Activated CD8-positive, alpha-beta T cell treated with anti-CD3 and anti-CD28 coated beads for 36 hours (primary cell): ENCODE measurements around the gene RIPPLY3. TPM values are rescaled to one million over a fixed set of nuclear protein-coding genes. Genes with fewer than 3 reads are reported as not detected.
"Not testable (repeated sequence)": the region's sequence is repeated elsewhere in the genome, so short reads cannot be mapped to it uniquely, and the experiment has no call there.

Experiments used
- ATAC-seq: fragments of 200-7000 bp; cut with Tn5 transposase; one replicate; pipeline ENCODE4 v1.10.0; 2021; ENCODE audit warnings: mild to moderate bottlenecking, moderate library complexity
- CTCF ChIA-PET: fragments of 350-600 bp; sonication (Branson Sonifier 250); formaldehyde crosslinking; loops from one replicate; lab custom pipeline; 2021; ENCODE audit warnings: antibody characterized with exemption; lab: Charles Lee
- POLR2A ChIA-PET: fragments of 350-600 bp; sonication (Branson Sonifier 250); formaldehyde crosslinking; loops from one replicate; lab custom pipeline; 2021; ENCODE audit warnings: antibody characterized with exemption; lab: Charles Lee
- DNase-seq: peaks from one replicate; pipeline ENCODE4 v3.0.0-alpha.2; 2020
- H3K27ac Mint-ChIP-seq: one replicate; pipeline ENCODE4 v1.8.0; 2021; ENCODE audit warnings: mild to moderate bottlenecking, mixed read lengths
- H3K27me3 Mint-ChIP-seq: one replicate; pipeline ENCODE4 v1.8.0; 2021; ENCODE audit warnings: mixed read lengths
- H3K36me3 Mint-ChIP-seq: one replicate; pipeline ENCODE4 v1.8.0; 2021; ENCODE audit warnings: low read depth, mixed read lengths
- H3K4me1 Mint-ChIP-seq: one replicate; pipeline ENCODE4 v1.8.0; 2021; ENCODE audit warnings: low read depth, mixed read lengths
- H3K4me3 Mint-ChIP-seq: one replicate; pipeline ENCODE4 v1.8.0; 2021; ENCODE audit warnings: mild to moderate bottlenecking, moderate library complexity, mixed read lengths
- H3K9me3 Mint-ChIP-seq: one replicate; pipeline ENCODE4 v1.8.0; 2021; ENCODE audit warnings: mixed read lengths
- intact Hi-C: fragments of 100-400 bp; cut with micrococcal nuclease; formaldehyde crosslinking; loops from one replicate; pipeline ENCODE4 v1.10.0; 2022
- total RNA-seq, 2 experiments: library from RNA; stranded (reverse); gene quantifications; one replicate each; pipeline ENCODE4 v1.2.3, GENCODE V29; 2021
- TF ChIP-seq, protein P1 (sequence below): fragments of 200-600 bp; IDR thresholded peaks from one replicate; pipeline ENCODE4 v1.8.0; 2022; ENCODE audit warnings: antibody characterized with exemption, mild to moderate bottlenecking

The RIPPLY3 gene
- total RNA-seq, 2 experiments from 2014 or later, result not detected

DNA sequence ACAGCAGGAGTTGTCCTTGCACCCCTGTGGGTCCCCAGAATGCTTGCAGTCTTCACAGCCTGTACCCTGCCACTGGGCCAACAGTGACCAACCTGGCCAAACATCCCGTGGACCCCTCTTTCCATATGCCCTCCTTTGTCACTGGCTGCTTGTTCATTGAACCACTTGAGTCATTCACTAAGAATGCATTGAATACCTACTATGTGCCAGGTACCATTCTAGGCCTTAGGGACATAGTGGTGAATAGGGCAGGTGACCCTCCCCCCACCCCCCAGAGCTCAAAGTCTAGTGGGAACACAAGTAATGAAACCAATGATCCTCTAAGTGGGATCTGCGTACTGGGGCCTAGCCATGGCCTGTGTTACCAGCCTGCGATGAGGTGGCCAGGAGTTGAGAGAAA lies 38.1 kb downstream of the RIPPLY3 start:
- ATAC-seq, result no peak
- ChIA-PET POLR2A (no interaction called here), CTCF (no interaction called here)
- H3K9me3 Mint-ChIP-seq, result no peaks in the 10 kb centered on the region
- no peak for DNase-seq
- TF ChIP-seq, protein P1, sequence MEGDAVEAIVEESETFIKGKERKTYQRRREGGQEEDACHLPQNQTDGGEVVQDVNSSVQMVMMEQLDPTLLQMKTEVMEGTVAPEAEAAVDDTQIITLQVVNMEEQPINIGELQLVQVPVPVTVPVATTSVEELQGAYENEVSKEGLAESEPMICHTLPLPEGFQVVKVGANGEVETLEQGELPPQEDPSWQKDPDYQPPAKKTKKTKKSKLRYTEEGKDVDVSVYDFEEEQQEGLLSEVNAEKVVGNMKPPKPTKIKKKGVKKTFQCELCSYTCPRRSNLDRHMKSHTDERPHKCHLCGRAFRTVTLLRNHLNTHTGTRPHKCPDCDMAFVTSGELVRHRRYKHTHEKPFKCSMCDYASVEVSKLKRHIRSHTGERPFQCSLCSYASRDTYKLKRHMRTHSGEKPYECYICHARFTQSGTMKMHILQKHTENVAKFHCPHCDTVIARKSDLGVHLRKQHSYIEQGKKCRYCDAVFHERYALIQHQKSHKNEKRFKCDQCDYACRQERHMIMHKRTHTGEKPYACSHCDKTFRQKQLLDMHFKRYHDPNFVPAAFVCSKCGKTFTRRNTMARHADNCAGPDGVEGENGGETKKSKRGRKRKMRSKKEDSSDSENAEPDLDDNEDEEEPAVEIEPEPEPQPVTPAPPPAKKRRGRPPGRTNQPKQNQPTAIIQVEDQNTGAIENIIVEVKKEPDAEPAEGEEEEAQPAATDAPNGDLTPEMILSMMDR, result no peak
- intact Hi-C loops, result no loop called here
- H3K4me3 Mint-ChIP-seq, result no peak overlapping the region
- H3K36me3 Mint-ChIP-seq, result no peaks in the 10 kb centered on the region
- H3K4me1 Mint-ChIP-seq, result peaks cover 12% of the 10 kb centered on the region
- H3K27ac Mint-ChIP-seq, result no peak overlapping the region
- no peaks in the 10 kb centered on the region for H3K27me3 Mint-ChIP-seq

DNA sequence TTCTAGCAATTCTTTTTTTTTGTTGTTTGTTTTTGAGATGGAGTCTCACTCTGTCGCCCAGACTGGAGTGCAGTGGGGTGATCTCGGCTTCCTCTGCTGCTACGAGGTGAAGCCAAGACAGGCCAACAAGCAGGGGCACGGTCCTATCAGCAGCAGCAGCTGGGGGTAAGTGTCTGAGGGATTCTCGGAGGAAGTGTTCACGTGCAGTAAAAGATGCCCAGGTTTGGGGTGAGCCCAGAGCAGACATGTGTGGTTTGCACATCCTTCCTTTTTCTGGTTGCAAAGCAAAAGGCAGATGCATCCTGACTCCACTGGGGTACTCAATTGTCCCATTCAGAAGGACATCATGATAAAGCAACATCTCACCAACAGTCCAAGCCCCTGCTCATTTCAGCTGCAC lies 38.6 kb downstream of the RIPPLY3 start:
- CTCF ChIA-PET, result no interaction called here
- peak; percentile 20 for ATAC-seq
- Mint-ChIP-seq H3K4me3 (no peak overlapping the region), H3K27me3 (peaks cover 1% of the 10 kb centered on the region), H3K27ac (no peak overlapping the region), H3K4me1 (peaks cover 12% of the 10 kb centered on the region), H3K36me3 (no peaks in the 10 kb centered on the region), H3K9me3 (no peaks in the 10 kb centered on the region)
- DNase-seq, result peak; percentile 12
- POLR2A ChIA-PET, result interaction anchor here (0.8 to 1.1 kb wide), 2 partner anchors 15 to 22 kb away, joined by 3 to 4 read pairs; no protein-coding TSS in a partner anchor
- TF ChIP-seq, protein P1, result no peak
- intact Hi-C loops, result no loop called here

DNA sequence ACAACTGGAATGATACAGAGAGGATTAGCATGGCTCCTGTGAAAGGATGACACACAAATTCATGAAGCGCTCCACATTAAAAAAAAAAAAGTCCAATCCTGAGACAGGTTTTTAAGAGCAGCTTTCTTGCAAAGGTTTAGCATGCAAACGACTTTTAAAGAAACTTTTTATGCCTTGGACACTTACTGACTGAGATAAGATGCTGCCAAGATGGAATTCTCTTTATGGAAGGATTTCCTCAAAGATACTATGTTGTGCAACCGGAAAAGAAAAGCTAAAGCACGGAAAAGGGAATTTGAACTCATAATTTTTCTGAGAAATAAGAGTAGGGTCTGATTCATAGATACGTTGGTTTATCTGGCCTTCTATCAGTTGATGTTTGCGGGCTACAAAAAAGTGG lies 39.1 kb downstream of the RIPPLY3 start:
- Mint-ChIP-seq H3K27me3 (peaks cover 1% of the 10 kb centered on the region), H3K9me3 (no peaks in the 10 kb centered on the region), H3K27ac (no peak overlapping the region), H3K36me3 (no peaks in the 10 kb centered on the region), H3K4me3 (no peak overlapping the region), H3K4me1 (peaks cover 12% of the 10 kb centered on the region)
- ATAC-seq (no peak), DNase-seq (no peak)
- ChIA-PET POLR2A (interaction anchor here (0.8 to 1.1 kb wide), 2 partner anchors 15 to 23 kb away, joined by 3 to 4 read pairs; no protein-coding TSS in a partner anchor), CTCF (interaction anchor here (0.6 kb wide), 1 partner anchor 35 kb away, joined by 3 read pairs; no protein-coding TSS in a partner anchor)
- TF ChIP-seq, protein P1, result no peak
- intact Hi-C loops, result no loop called here

DNA sequence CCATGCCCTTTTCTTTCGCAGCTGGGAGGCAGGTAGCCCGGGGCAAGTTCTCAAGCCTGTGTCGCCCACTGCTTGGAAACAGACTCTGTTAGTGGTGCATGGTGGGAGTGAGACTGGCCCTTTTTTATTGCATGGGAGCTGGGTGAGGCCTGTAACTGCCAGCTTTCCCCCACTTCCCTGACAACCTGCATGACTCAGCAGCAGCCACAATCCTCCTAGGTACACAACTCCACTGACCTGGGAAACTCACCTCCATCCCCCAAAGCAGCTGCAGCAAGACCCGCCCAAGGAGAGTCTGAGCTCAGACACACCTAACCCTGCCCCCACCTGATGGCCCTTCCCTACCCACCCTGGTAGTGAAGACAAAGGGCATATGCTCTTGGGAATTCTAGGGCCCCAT lies 40.6 kb downstream of the RIPPLY3 start:
- H3K4me1 Mint-ChIP-seq, result peaks cover 12% of the 10 kb centered on the region
- no peak for DNase-seq
- TF ChIP-seq, protein P1, result no peak
- CTCF ChIA-PET, result interaction anchor here (1.8 kb wide), 1 partner anchor 70 kb away, joined by 5 read pairs; no protein-coding TSS in a partner anchor
- POLR2A ChIA-PET, result no interaction called here
- no peak overlapping the region for H3K4me3 Mint-ChIP-seq
- H3K27ac Mint-ChIP-seq, result no peak overlapping the region
- intact Hi-C loops, result no loop called here
- peaks cover 1% of the 10 kb centered on the region for H3K27me3 Mint-ChIP-seq
- no peak for ATAC-seq
- no peaks in the 10 kb centered on the region for H3K9me3 Mint-ChIP-seq
- H3K36me3 Mint-ChIP-seq, result no peaks in the 10 kb centered on the region

DNA sequence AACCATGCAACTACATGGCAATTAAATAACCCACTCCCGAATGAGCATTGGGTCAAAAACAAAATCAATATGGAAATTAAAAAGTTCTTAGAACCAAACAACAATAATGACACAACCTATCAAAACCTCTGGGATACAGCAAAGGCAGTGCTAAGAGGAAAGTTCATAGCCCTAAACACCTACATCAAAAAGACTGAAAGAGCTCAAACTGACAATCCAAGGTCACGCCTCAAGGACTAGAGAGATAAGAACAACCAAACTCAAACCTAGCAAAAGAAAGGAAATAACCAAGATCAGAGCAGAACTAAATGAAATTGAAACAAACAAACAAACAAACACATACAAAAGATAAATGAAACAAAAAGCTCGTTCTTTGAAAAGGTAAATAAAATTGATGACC lies 43.2 kb downstream of the RIPPLY3 start:
- CTCF ChIA-PET, H3K36me3 Mint-ChIP-seq, H3K9me3 Mint-ChIP-seq, DNase-seq, H3K4me3 Mint-ChIP-seq, ATAC-seq, H3K27me3 Mint-ChIP-seq, H3K4me1 Mint-ChIP-seq, H3K27ac Mint-ChIP-seq, intact Hi-C loops, POLR2A ChIA-PET: not testable (repeated sequence)
